A204.1 (cell line): ENCODE measurements around the gene TMEM220.
"Not testable (repeated sequence)": the region's sequence is repeated elsewhere in the genome, so short reads cannot be mapped to it uniquely, and the experiment has no call there.

Experiments used
- FAIRE-seq: peaks from 2 replicates; lab custom pipeline; 2012; peaks lifted over from hg19 to GRCh38; lab: Jason Lieb, UNC

The TMEM220 gene

GRCh38 chr17:10754861-10755591 is 25.2 kb upstream of the TMEM220 start:
- FAIRE-seq = no peak

- FAIRE-seq = no peak
These were observed 24.3 kb upstream of the TMEM220 start for GRCh38 chr17:10754109-10754508.

- no peak for FAIRE-seq
These were observed 22.9 kb upstream of the TMEM220 start for GRCh38 chr17:10752696-10753095.

GRCh38 chr17:10751563-10751962 is 21.7 kb upstream of the TMEM220 start:
- FAIRE-seq = no peak

GRCh38 chr17:10750210-10750609 is 20.4 kb upstream of the TMEM220 start:
- FAIRE-seq = no peak

GRCh38 chr17:10748531-10749181 is 18.8 kb upstream of the TMEM220 start:
- FAIRE-seq = no peak

- FAIRE-seq = no peak
These were observed 15.4 kb upstream of the TMEM220 start for GRCh38 chr17:10745231-10745630.

- FAIRE-seq = no peak
These were observed 14.7 kb upstream of the TMEM220 start for GRCh38 chr17:10744501-10745000.

- FAIRE-seq = no peak
These were observed 13.6 kb upstream of the TMEM220 start for GRCh38 chr17:10743316-10744009.

GRCh38 chr17:10742431-10742830 is 12.6 kb upstream of the TMEM220 start:
- FAIRE-seq = no peak

GRCh38 chr17:10741416-10742135 is 11.8 kb upstream of the TMEM220 start:
- no peak for FAIRE-seq

- FAIRE-seq = no peak
These were observed 9.6 kb upstream of the TMEM220 start for GRCh38 chr17:10739386-10739785.

- no peak for FAIRE-seq
These were observed 8.9 kb upstream of the TMEM220 start for GRCh38 chr17:10738521-10739258.

- no peak for FAIRE-seq
These were observed 7.9 kb upstream of the TMEM220 start for GRCh38 chr17:10737736-10738135.

GRCh38 chr17:10737168-10737622 is 7.4 kb upstream of the TMEM220 start:
- FAIRE-seq = peak; percentile 89

- no peak for FAIRE-seq
These were observed 6.0 kb upstream of the TMEM220 start for GRCh38 chr17:10735821-10736220.

- no peak for FAIRE-seq
These were observed 5.4 kb upstream of the TMEM220 start for GRCh38 chr17:10735251-10735650.

- no peak for FAIRE-seq
These were observed 3.8 kb upstream of the TMEM220 start for GRCh38 chr17:10733666-10734065.

GRCh38 chr17:10732121-10732520 is 2.3 kb upstream of the TMEM220 start:
- FAIRE-seq = not testable (repeated sequence)

GRCh38 chr17:10731408-10731879 is 1.6 kb upstream of the TMEM220 start:
- no peak for FAIRE-seq

GRCh38 chr17:10730247-10730646 is 424 bp upstream of the TMEM220 start:
- not testable (repeated sequence) for FAIRE-seq
